Amniotic stem cell (primary cell): Measurements from ENCODE around the gene PDK1.

ENCODE experiments used
- DNase-seq: peaks from one replicate; lab custom pipeline; 2025; lab: John Stamatoyannopoulos, UW

The PDK1 gene

DNA sequence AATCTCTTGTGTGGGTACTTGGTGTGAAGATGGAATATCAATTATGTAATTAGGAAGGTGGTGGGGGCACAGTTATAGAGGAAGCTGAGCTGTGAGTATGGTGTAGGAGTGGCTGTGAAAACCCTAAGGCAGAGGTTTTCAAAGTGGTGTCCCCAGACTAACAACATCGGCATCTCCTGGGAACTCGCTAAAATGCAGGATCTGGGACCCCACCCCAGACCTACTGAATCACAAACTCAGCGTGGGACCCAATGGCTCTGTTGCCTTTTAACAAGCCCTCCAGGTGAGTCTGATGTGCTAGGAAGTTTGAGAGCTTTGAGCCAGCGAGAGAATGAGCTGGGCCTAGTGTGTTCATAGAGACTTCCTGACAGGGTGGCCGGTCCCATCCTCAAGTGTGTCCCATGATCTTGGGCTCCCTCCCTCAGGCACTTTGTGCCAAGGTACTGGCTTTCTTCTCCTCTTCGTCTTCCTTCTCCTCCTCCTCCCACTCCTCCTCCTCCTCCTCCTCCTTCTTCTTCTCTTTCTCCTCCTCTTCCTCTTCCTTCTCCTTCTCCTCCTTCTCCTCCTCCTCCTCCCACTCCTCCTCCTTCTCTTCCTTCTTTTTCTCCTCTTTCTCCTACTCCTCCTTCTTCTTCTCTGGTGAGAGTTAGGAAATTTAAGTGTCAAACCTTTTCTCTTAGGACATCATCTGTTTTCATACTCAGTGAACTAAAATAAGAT is 86.6 kb downstream of the PDK1 start:
- DNase-seq = no peak

DNA sequence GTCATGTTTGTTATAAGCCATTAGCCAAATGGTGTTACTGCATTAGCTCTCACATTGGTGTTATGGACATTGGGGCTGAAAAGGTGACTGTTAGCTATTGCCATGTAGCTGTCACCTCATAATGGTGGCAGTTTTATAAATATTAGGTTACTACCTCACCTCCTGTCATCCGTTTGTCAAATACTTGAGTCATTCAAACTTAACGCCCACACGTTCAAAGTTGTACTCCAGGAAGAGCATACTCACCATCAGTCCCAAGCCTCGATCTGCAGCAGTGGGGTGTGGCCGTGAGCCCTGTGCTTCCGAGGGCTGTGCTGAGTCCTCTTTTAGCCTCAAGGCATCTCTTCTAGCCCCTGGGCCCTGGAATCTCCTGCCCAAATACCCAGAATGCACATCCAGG is 87.3 kb downstream of the PDK1 start:
- DNase-seq = no peak

DNA sequence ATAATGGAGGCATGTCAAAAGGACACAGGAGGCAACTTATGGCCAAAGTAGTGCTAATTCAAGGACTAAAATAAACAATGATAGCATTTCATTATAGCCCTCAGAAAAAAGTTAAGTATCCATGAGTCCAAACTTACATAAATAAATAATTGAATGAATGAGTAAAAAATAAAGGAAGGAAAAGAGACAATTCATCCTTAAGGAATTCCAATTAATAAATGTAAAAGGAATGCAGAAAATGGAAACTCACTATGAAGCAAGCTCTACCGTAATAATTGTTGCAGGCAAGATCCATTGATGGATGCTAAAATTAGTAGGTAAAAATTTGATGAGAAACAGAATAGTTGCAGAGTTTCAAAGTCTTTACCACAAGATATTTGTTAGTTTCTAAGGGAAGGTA is 91.5 kb downstream of the PDK1 start:
- DNase-seq = no peak

DNA sequence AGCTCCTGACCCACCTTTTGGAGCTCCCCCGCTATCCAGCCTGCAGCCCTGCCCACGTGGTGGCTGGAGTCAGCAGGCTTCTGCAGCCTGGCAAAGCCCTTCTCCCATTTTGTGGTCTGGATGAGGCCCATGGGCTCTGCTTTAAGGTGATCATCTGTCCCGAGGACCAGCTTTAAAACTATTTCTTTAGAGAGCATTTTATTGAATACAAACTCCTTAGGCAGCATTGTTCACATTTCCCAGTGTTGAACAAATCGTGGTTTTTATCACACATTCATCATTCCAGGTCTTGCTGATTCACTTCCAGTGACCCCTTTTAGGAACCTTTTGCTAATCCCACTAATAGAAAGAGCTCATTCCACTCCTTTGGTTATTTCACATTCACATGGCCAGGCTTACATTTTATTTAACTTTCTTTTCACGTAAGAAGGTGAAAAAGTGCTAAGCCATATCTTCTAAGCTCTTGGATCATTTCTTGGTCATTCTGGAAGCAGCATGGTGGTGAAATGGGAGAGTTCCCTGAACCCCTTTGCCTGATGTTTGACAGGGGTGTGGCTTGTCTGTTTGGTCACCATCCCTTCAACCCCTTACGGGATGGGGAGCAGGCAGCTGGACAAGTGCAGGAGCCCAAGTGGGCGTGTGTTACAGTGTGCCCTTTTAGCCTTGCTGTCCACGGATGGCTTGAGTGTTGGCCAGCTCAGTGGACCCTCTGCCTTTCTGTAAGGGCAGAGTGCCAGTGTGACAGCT is 99.4 kb downstream of the PDK1 start:
- peak; percentile 32 for DNase-seq

DNA sequence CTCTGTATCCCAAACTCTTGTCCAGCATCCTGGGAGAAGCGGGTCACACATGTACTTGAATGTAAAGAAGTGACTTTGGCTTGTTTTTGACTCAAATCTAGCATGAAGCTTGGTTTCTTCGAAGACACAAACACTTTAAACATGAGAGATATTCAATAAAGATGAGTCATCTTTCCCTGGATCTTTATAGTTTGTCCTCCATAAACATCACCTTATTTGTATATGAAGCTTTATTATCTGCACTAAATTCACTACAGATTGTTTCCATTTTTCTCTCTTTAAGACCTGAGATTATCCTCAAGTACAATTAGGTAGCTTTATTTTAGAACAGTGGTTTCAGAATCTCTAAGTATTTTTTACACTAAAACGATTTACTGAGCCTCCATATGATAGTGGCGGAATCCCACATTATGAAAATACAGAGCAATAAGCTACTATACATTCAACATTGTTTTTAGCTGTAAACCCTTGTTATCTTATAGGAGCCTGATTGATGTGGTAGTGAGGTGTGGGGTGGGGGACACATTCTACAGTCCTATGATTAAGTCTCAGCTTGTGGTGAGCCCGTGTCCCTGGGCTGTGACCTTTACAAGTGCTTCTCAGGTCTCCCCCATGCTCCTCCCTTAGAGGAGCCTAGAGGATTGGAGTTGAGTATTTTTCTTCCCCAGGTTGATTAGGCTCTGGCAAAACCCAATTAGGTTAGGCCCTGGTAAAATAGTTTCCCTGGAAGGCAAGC is 100.1 kb downstream of the PDK1 start:
- no peak for DNase-seq
